Astrocyte (in vitro differentiated cells and primary cell): ENCODE data around the gene LDOC1.

Experiments
- CTCF ChIP-seq: IDR thresholded peaks from 2 replicates; pipeline ENCODE4 v1.5.1; 2011; ENCODE audit warnings: low read depth, mild to moderate bottlenecking, inconsistent platforms, low read length, moderate library complexity; ENCODE audit not compliant: insufficient read depth
- EZH2 ChIP-seq: IDR thresholded peaks from 2 replicates; pipeline ENCODE4 v1.6.1; 2012; ENCODE audit warnings: mild to moderate bottlenecking, low read length, inconsistent platforms; ENCODE audit not compliant: insufficient read depth

- TF ChIP-seq CTCF (no peak), EZH2 (no peak)
Measured at GRCh38 chrX:141175786-141176185, 1.1 kb downstream of the LDOC1 start.
